Right atrium auricular region (tissue), 2 donors: Measurements from ENCODE around the gene NEDD4L. TPM values are rescaled to one million over a fixed set of nuclear protein-coding genes. Genes with fewer than 3 reads are reported as not detected.
A peak's percentile ranks its signal among the peaks of the same experiment; 100 is the strongest.

Experiments used
- DNase-seq: peaks from one replicate; pipeline ENCODE4 v3.0.0-alpha.2; 2019; ENCODE audit warnings: low spot score
- H3K27ac ChIP-seq, 2 donors: fragments of 200-600 bp; sonication (generic); 1 replicate in 1 of 2; 2 replicates in 1 of 2; pipeline ENCODE4 v1.5.1; 2016 to 2019
- H3K27me3 ChIP-seq, 2 donors: fragments of 200-600 bp; sonication (generic); one replicate each; pipeline versions ENCODE4 v1.5.1 to v1.6.0; 2017 to 2019
- H3K36me3 ChIP-seq: fragments of 200-600 bp; sonication (generic); one replicate; pipeline ENCODE4 v1.5.1; 2016
- H3K4me1 ChIP-seq, 2 donors: fragments of 200-600 bp; sonication (generic); one replicate each; pipeline versions ENCODE4 v1.5.1 to v1.6.0; 2017 to 2019
- H3K4me3 ChIP-seq, 2 donors: fragments of 200-600 bp; sonication (generic); 1 replicate in 1 of 2; 2 replicates in 1 of 2; pipeline ENCODE4 v1.5.1; 2017 to 2019; ENCODE audit warnings: mild to moderate bottlenecking in 1 of 2, moderate library complexity in 1 of 2
- H3K9me3 ChIP-seq, 2 donors: fragments of 200-600 bp; sonication (generic); one replicate each; pipeline ENCODE4 v1.5.1; 2019
- total RNA-seq, 2 donors: library from RNA; depleted of rRNA; stranded (reverse); fragments of >200 nt; gene quantifications; one replicate each; pipeline ENCODE4 v1.1.0, GENCODE V29; 2016
- TF ChIP-seq, protein P1 (sequence below), 2 donors: fragments of 200-600 bp; sonication (generic); IDR thresholded peaks; one replicate each; pipeline ENCODE4 v1.5.1; 2019; ENCODE audit warnings: antibody characterized with exemption in 2 of 2

Gene NEDD4L
- total RNA-seq, 2 donors from 2014 or later = 45.0 to 68.0 TPM

- no peaks in the 10 kb centered on the region for H3K36me3 ChIP-seq
- H3K27me3 ChIP-seq = no peaks in the 10 kb centered on the region
- TF ChIP-seq, protein P1, sequence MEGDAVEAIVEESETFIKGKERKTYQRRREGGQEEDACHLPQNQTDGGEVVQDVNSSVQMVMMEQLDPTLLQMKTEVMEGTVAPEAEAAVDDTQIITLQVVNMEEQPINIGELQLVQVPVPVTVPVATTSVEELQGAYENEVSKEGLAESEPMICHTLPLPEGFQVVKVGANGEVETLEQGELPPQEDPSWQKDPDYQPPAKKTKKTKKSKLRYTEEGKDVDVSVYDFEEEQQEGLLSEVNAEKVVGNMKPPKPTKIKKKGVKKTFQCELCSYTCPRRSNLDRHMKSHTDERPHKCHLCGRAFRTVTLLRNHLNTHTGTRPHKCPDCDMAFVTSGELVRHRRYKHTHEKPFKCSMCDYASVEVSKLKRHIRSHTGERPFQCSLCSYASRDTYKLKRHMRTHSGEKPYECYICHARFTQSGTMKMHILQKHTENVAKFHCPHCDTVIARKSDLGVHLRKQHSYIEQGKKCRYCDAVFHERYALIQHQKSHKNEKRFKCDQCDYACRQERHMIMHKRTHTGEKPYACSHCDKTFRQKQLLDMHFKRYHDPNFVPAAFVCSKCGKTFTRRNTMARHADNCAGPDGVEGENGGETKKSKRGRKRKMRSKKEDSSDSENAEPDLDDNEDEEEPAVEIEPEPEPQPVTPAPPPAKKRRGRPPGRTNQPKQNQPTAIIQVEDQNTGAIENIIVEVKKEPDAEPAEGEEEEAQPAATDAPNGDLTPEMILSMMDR (IDR thresholded peaks at IDR 0.05) = no peak
- no peak for DNase-seq
- no peaks in the 10 kb centered on the region for H3K9me3 ChIP-seq
- peaks cover 0 to 56% of the 10 kb centered on the region in 2 donors for H3K4me1 ChIP-seq
- H3K27ac ChIP-seq = peak overlapping the region in 1 of 2 donors; percentile 74
- no peak overlapping the region for H3K4me3 ChIP-seq
These were observed 222.3 kb downstream of the NEDD4L start for GRCh38 chr18:58266291-58266690.

DNA sequence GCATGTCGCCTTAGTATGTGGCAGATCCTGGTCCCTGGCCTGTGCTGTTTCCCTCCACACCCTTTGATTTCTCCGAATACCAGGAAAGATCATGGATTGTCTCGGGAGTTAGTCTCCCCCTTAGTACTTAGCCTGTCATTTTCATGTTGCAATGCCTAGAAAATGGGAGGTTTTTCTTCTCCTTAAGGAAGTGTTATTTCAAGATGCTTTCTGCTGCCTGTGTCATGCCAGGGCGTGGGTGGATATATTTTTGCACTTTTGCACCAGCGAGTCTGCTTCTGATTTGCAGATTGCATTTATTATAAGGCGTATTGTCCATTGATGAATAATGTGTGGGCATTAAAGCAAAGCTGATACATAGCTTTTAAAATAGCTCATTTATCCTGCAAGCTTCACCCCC lies 223.5 kb downstream of the NEDD4L start:
- Histone ChIP-seq H3K9me3 (no peaks in the 10 kb centered on the region), H3K4me1 (peaks cover 0 to 50% of the 10 kb centered on the region in 2 donors), H3K27ac (peak overlapping the region in 1 of 2 donors; percentile 74), H3K4me3 (no peak overlapping the region), H3K27me3 (no peaks in the 10 kb centered on the region), H3K36me3 (no peaks in the 10 kb centered on the region)
- no peak for DNase-seq
- TF ChIP-seq, protein P1 (IDR thresholded peaks at IDR 0.05) = no peak

DNA sequence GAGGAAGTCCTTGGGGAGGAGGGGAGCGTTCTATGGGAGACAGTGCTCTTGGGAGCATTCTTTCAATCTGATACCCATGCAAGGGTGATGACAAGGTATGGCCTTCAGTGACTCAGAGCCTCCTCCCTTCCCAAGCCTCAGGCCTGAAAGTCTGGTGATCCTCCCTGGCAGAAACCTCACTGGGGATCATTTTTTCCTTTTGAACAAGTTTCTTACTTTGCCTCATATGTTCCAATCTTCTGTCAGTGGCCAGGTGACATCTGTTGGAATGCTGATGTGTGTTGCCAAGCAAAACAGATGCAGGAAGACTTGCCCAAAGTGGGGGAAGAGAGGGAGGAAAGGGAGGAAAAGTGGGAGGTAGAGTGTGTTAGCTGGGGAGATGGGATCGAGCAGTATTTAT lies 224.8 kb downstream of the NEDD4L start:
- H3K27me3 ChIP-seq = no peaks in the 10 kb centered on the region
- TF ChIP-seq, protein P1 (IDR thresholded peaks at IDR 0.05) = no peak
- H3K27ac ChIP-seq = peak overlapping the region; percentile 24 to 74
- H3K36me3 ChIP-seq = no peaks in the 10 kb centered on the region
- no peak for DNase-seq
- H3K4me1 ChIP-seq = peaks cover 0 to 57% of the 10 kb centered on the region in 2 donors
- no peaks in the 10 kb centered on the region for H3K9me3 ChIP-seq
- H3K4me3 ChIP-seq = no peak overlapping the region

- DNase-seq = no peak
- Histone ChIP-seq H3K36me3 (no peaks in the 10 kb centered on the region), H3K4me3 (no peak overlapping the region), H3K27me3 (no peaks in the 10 kb centered on the region), H3K9me3 (no peaks in the 10 kb centered on the region), H3K27ac (peak overlapping the region in 1 of 2 donors; percentile 74), H3K4me1 (peaks cover 0 to 50% of the 10 kb centered on the region in 2 donors)
- TF ChIP-seq, protein P1 (IDR thresholded peaks at IDR 0.05) = no peak
These were observed 225.9 kb downstream of the NEDD4L start for GRCh38 chr18:58269931-58270330.

- H3K27me3 ChIP-seq = no peaks in the 10 kb centered on the region
- no peaks in the 10 kb centered on the region for H3K36me3 ChIP-seq
- no peaks in the 10 kb centered on the region for H3K9me3 ChIP-seq
- peak overlapping the region in 1 of 2 donors; percentile 74 for H3K27ac ChIP-seq
- TF ChIP-seq, protein P1 (IDR thresholded peaks at IDR 0.05) = no peak
- no peak overlapping the region for H3K4me3 ChIP-seq
- no peak for DNase-seq
- peaks cover 0 to 48% of the 10 kb centered on the region in 2 donors for H3K4me1 ChIP-seq
These were observed 226.4 kb downstream of the NEDD4L start for GRCh38 chr18:58270396-58270795.

- Histone ChIP-seq H3K27me3 (no peaks in the 10 kb centered on the region), H3K4me1 (peaks cover 0 to 52% of the 10 kb centered on the region in 2 donors), H3K4me3 (no peak overlapping the region), H3K9me3 (no peaks in the 10 kb centered on the region), H3K27ac (peak overlapping the region; percentile 46 to 74), H3K36me3 (no peaks in the 10 kb centered on the region)
- TF ChIP-seq, protein P1 (IDR thresholded peaks at IDR 0.05) = no peak
- DNase-seq = no peak
These were observed 227.7 kb downstream of the NEDD4L start for GRCh38 chr18:58271770-58272169.
